GM19023 (cell line): ENCODE results near the gene ABLIM1.

Experiments
- ATAC-seq: cut with Tn5 transposase; IDR thresholded peaks from one replicate; pipeline ENCODE4 v1.9.1; 2021; ENCODE audit warnings: mild to moderate bottlenecking, moderate library complexity; ENCODE audit not compliant: unreplicated experiment

The ABLIM1 gene

DNA sequence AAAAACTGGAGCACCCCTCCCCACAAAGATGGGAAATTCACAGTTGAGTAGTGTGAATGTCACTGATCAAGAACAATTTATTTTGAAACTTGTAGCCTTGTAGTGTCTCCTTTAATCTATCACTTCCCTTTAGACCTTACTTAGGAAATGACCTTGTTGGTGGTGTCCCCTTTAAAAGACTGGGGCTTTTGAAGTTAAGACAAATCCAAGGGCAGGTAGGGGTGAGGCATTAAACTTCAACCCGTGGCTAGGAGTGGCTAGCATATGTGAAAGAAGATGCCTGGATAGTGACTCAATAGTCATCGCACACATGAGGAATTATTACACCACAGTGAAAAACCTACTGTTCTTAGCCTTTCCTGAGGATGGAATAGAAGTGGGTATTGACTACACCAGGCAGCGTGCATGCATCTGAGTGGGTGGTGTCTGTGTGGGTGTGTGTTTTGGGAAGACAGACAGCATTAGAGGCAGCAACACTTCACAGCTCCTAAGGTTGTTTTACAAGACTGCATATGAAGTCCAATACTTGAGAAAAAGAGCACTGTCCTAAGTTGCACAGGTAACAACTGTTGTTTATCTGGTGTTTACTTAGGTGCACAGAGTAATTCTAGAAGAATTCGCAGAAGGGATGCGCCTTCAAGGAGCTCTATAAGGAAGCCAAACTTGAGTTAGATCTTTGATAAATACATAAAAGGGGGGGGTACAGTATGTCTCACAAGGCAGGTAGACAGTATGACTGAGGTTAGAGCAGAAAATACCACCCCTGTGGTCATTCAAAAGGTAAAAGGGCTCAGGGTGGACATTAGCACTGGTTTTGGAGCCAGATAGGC is 32.9 kb downstream of the ABLIM1 start:
- ATAC-seq = no peak

DNA sequence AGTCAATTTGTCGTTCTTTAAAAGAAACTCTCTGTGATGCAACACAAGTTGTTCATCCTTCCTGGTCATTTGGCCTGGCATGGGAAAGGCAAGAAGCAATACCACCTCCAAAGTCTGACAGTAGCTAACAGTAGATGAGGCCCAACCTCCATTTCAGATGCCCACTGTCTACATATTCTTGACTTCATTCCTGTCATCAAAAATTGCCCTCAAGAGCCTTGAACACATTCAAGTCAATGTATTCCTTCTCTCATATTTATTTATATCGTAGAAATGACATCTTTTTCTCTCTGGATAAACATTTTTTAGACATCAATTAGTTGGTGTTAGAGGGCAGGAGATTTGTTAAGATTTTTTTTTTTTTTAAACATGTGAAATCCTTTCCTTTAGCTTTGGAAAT is 33.7 kb downstream of the ABLIM1 start:
- ATAC-seq = no peak

GRCh38 chr10:114623661-114624294 is 34.3 kb downstream of the ABLIM1 start:
- ATAC-seq = no peak

DNA sequence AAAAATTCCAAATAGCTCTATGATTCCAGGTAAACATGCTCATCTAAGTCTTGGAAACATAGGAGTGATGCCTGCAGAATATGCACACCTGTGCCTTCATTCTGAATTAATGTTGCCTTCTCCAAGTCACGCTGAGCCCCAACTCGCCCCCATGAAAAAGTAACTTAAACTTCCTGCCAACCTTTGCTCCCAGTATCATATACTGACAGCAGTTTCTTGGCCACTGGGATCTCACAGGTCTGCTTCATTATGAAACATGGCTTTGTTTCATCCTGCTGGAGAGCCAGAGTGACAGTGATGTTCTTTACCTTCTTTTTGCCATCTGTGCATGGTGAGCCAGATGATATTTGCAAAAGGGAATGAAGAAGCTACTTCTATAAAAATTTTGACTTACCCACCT is 34.9 kb downstream of the ABLIM1 start:
- ATAC-seq = no peak

- ATAC-seq = no peak
These were observed 39.4 kb downstream of the ABLIM1 start for GRCh38 chr10:114618722-114619121.

GRCh38 chr10:114616516-114616915 is 41.6 kb downstream of the ABLIM1 start:
- no peak for ATAC-seq

- no peak for ATAC-seq
These were observed 42.0 kb downstream of the ABLIM1 start for GRCh38 chr10:114616103-114616502.

DNA sequence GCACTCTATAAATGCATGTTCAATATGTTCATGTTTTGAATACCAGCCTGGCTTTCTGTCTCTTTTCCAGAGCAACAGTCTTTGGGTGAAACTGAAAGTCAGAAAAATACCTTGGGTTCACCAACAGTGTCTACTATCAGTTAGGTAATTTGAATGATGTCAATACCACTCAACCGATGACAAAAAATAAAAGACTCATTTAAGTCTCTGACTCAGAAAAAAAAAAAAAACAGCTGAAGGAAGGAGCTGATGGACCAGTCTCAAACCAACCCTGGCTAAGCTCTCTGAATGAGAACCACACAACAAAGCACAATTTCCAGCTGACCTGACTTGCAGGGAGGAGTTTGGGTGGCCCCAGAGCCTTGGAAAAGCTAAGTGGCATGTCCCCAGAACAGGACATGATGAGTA is 42.5 kb downstream of the ABLIM1 start:
- ATAC-seq = peak; percentile 88

- ATAC-seq = no peak
These were observed 44.7 kb downstream of the ABLIM1 start for GRCh38 chr10:114613237-114613979.

GRCh38 chr10:114611617-114612016 is 46.5 kb downstream of the ABLIM1 start:
- no peak for ATAC-seq

DNA sequence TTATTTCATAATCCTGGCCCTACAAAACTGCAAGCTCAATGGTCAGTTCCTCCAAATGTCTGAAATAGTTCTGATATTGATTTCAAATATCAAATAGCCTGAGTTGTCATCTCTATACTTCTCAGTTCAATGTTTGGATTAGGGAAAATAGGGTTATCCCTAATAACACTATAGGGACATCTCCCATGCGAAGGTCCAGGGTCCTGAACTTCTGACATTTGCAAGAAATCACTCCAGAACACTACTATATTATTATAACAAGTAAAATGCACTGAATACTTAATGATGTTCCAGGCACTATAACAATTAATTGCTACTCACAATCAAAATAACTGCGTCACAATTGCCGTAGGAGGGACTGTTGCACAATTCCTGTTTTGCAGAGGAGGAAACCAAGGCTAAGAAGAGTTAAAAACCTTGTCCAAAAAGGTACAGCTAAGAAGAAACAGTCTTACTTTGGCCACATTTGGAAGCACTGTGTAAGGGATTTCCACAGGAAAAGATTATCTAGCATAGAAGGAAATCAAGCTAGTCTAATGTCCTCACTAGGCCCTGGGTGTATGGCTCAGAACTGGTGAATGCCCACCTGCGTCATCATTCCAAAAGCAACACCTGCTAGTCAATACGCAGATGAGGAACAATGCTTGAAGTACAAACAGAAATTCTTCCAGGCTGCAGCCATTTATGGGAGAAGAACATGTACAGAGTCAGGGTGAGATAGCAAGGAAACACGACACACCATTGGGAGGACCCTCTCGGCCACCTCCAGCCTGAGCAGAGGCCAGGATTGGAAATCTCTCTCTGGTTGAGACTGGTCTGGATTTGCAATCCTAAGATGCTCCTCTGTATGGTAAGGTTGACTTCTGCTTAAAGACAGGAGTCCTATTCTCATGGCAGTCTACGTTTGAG is 48.3 kb downstream of the ABLIM1 start:
- ATAC-seq = no peak

DNA sequence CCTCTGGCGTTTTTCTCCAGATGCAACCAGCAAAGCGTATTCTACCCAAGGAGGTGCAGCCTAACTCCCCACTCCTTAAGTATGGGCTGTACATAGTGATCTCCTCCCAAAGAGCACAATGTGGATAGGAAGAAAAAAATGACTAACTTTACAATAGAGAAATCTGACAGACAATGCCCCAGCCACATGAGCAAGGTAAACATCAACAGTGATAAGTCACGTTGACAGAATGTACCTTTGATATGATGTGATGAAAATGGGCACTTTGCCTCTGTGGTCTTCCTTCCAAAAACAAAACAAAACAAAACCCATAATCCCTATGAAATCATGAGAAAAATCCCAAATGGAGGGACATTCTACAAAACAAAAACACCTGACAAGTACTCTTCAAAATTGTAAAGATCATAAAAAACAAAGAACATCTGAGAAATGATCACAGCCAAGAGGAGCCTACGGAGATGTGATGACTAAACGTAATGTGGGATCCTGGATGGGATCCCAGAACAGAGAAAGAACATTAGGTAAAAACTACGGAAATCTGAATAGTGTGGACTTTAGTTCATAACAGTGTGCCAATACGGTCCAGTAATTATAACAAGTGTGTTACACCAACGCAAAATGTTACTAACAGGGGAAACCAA is 50.6 kb downstream of the ABLIM1 start:
- ATAC-seq = no peak

DNA sequence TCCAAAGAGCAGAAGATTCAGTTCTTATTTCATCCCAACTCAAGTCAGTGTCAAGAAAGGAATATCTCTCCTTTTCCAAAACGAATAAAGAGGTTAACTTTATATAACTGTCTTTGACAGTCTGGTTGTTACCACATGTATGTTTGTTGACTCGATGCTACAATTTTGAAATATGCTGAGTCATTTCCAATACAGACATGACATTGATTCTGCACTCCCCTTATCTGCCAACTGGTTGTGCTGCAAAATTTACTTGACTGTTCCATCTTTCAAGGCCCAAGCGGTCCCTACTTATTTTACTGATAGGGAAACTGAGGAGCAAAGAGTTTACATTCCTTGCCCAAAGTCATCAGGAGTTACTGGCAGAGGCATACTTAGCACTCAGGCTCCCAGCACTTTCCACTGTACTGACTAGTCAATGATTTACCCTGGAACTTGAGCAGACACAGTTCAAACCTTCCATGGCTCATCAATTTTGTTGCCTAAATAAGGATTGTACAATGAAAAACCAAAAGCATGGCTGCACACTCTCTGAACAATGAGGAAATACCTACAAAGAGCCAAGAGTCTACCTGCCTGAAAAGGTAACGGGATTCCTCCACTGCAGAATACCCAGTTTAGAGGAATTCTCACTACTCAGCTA is 52.8 kb downstream of the ABLIM1 start:
- ATAC-seq = no peak

DNA sequence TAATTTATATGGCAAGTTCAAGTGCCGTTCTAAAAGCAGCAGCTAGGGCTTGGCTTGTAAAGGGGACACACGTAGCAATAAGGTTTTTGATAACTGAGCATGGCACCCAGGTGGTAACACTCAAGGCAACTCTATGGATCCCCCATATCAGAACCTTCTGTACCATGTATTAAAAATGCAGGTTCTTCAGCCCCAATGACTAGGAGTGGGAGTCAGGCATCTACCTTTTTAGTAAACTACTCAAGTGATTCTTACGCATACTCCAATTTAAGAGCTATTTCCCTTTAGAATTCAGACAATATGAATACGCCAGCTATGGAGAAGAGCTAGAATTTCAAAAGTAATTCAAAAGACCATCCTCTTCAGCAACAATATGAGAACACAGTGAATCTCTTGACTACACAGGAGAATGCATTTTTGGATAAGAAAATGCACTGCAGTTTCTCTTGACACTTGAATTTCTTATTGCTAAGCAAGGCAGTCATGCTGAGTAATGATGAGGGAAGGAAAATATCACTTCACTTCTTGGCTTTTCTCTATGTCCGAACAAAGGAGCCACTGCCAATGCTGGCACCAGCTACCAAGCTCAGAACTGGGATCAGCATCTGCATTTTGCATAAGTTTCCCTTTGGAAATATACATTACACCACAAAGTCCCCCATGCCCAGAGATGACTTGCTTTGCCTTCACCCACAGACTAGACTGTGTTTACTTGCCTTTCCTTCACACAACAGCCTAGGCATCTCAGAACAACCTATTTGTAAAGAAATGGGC is 53.5 kb downstream of the ABLIM1 start:
- ATAC-seq = no peak

DNA sequence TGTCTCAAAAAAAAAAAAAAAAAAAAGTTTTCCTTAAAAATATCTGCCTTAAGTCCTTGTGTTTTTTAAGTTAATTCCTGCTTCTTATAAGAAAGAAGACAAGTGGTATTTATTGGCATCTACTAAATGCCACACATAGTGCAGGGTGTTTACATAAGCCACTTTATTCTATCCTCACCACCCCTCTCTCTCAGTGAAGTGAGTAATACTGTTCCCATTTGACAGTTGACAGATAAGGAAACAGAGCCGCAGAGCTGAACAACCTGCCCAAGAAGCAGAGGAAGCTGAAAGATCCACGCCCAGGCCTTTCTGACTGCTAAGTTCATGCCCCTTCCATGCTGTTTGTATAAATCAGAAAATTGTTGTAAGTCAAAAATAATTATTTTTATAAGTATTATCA is 54.1 kb downstream of the ABLIM1 start:
- ATAC-seq = no peak

DNA sequence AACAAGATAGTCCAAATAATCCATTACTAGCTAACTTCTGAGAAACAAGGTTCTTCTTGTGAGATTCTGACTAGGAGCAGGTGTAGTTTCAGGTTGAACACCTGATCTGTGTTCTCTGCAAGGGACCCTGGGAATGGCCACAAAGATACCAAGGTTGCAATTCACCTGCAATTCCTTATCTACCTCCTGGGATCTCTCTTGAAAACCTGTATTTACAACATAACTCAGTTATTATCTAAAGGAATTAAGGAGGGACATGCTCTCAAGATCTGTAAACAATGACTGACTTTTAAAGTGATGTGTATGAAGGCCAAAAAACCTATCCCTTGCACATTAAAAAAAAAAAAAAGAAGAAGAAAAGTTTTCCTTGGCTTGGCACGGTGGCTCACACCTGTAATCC is 54.8 kb downstream of the ABLIM1 start:
- ATAC-seq = no peak

DNA sequence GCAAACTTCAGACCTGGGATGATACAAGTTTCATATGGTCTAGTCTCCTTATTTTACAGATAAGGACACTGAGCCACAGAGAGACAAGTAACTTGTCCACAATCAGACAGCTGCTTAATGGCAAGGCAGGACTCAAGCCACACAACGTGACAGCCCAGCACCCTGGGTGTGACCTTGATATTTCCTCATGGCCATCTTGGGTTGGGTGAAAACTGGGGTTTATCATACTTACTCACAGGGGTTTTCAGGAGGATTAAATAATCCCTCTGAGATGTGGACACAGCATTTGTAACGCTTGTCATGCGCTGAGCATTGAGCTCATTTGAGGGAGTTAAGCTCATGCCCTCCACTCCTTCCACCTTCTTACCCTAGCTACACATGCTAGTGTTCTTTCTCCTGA is 58.0 kb downstream of the ABLIM1 start:
- no peak for ATAC-seq

DNA sequence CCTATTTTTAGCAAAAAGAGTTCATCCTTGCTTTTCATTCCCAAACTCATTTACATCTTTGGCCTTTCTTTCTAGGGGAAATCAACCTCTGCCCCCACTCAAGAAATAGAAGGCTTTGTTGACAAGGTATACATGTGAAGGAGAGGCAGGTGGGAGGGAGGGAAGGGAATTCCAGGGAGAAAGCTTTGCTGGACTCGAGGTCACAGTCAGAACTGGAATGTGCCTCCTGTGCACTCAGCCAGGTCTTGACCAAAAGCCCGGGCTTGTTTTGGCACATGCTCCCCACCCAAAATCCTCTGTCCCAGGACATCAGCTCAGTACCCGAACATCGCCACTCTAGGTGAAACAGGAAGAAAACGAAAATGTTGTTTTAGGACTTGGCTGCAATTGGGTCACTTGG is 61.3 kb downstream of the ABLIM1 start:
- no peak for ATAC-seq

- ATAC-seq = no peak
These were observed 64.1 kb downstream of the ABLIM1 start for GRCh38 chr10:114593816-114594468.
